Measurements from ENCODE around the gene BACH1. TPM values are rescaled to one million over a fixed set of nuclear protein-coding genes. Genes with fewer than 3 reads are reported as not detected.
"Not testable (repeated sequence)": the region's sequence is repeated elsewhere in the genome, so short reads cannot be mapped to it uniquely, and the experiment has no call there.

The BACH1 gene
- total and polyA plus RNA-seq, 2 donors (not counting 3 experiments of a cell fraction or from before 2014, with no cell fraction given), result 7.2 to 28.8 TPM

DNA sequence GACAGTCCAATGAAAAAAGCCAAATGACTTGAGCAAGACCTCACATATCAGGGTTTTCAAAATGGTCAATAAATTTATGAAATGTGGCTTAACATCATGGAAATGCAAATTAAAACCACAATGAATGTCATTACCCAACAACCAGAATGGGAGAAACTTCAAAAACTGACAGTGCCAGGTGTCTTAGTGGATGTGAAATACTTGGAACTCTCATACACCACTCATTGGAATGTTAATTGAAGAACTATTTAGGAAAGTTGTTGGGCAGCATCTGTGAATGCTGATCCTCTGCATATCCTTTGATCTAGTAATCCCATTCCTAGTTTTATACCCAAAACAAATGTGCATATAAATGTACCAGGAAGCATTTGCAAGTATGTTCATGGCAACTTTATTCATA, 19.2 kb upstream of the BACH1 start:
- ChIA-PET CTCF (no interaction called here), POLR2A (no interaction called here)
- no TSS peak for BruUV-seq (replicated peaks)

DNA sequence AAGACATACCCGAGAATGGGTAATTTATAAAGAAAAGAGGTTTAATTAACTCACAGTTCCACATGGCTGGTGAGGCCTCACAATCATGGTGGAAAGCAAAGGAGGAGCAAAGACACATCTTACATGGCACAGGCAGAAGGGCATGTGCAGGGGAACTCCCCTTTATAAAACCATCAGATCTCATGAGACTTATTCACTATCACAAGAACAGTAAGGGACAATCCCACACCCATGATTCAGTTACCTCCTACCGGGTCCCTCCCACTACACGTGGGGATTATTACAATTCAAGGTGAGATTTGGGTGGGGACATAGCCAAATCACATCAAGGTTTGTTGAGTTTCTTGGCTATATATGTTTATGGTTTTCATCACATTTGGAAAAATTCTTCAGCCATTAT, 16.9 kb upstream of the BACH1 start:
- H3K27ac ChIP-seq (ENCODE audit: insufficient read depth, low read depth, low read length); CTCF ChIA-PET; H3K9ac ChIP-seq (replicated peaks; ENCODE audit: extremely low read depth, insufficient read depth, low read length); intact Hi-C loops (cut with micrococcal nuclease); H3K9me3 ChIP-seq (replicated peaks; ENCODE audit: control insufficient read depth, insufficient read depth, low read length); DNase-seq (ENCODE audit: low read depth, low spot score); dilution Hi-C loops (cut with MboI; ENCODE audit: extremely low pct_ligation_motif_present, low sequenced_read_pairs); H3K9me1 ChIP-seq (replicated peaks; ENCODE audit: control insufficient read depth, extremely low read depth, insufficient read depth, low read length); H3K4me2 ChIP-seq (ENCODE audit: insufficient read depth, low read length); H4K20me1 ChIP-seq (replicated peaks; ENCODE audit: control insufficient read depth, extremely low read depth, insufficient read depth, low read length); POLR2A ChIA-PET; H2AFZ ChIP-seq (ENCODE audit: low read depth, low read length); H3K79me2 ChIP-seq (ENCODE audit: control insufficient read depth, insufficient read depth, low read length); H3K4me3 ChIP-seq (replicated peaks in 1 of 3; ENCODE audit: insufficient read depth in 1 of 3, low read depth in 1 of 3, low read length in 3 of 3); BruUV-seq (replicated peaks); H3K27me3 ChIP-seq (ENCODE audit: control insufficient read depth in 2 of 2, insufficient read depth in 2 of 2, low read length in 2 of 2); H3K4me1 ChIP-seq (ENCODE audit: control insufficient read depth, extremely low read depth, insufficient read depth, low read length); FAIRE-seq; H3K36me3 ChIP-seq (ENCODE audit: control insufficient read depth in 2 of 2, extremely low read depth in 1 of 2, insufficient read depth in 2 of 2, low read length in 2 of 2): not testable (repeated sequence)

More for the DNA sequence above, 19.2 kb upstream of the BACH1 start:
- DNase-seq (ENCODE audit: low read depth, low spot score) (no peak), FAIRE-seq (no peak)
- TF ChIP-seq GATA2 (IDR thresholded peaks at IDR 0.05; ENCODE audit: insufficient read depth, insufficient read length, low read depth, low read length) (no peak), MYC (IDR thresholded peaks at IDR 0.05; ENCODE audit: low read depth, low read length) (no peak), POLR2AphosphoS5 (IDR thresholded peaks at IDR 0.05; ENCODE audit: insufficient read depth, low read depth, low read length) (no peak), FOS (IDR thresholded peaks at IDR 0.05; ENCODE audit: borderline replicate concordance, insufficient read depth, low read length) (no peak), POLR2A (IDR thresholded peaks at IDR 0.05; ENCODE audit: low read depth, low read length) (no peak), EZH2 (IDR thresholded peaks at IDR 0.05; ENCODE audit: borderline replicate concordance, low read depth, low read length, severe bottlenecking) (no peak), JUN (IDR thresholded peaks at IDR 0.05; ENCODE audit: borderline replicate concordance, insufficient read depth, insufficient read length, low read depth) (no peak)
- TF ChIP-seq, protein P1, sequence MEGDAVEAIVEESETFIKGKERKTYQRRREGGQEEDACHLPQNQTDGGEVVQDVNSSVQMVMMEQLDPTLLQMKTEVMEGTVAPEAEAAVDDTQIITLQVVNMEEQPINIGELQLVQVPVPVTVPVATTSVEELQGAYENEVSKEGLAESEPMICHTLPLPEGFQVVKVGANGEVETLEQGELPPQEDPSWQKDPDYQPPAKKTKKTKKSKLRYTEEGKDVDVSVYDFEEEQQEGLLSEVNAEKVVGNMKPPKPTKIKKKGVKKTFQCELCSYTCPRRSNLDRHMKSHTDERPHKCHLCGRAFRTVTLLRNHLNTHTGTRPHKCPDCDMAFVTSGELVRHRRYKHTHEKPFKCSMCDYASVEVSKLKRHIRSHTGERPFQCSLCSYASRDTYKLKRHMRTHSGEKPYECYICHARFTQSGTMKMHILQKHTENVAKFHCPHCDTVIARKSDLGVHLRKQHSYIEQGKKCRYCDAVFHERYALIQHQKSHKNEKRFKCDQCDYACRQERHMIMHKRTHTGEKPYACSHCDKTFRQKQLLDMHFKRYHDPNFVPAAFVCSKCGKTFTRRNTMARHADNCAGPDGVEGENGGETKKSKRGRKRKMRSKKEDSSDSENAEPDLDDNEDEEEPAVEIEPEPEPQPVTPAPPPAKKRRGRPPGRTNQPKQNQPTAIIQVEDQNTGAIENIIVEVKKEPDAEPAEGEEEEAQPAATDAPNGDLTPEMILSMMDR (IDR thresholded peaks at IDR 0.05; ENCODE audit: extremely low read depth in 1 of 2, insufficient read depth in 1 of 2, low read depth in 1 of 2, low read length in 2 of 2), result no peak
- TF ChIP-seq, protein P2, sequence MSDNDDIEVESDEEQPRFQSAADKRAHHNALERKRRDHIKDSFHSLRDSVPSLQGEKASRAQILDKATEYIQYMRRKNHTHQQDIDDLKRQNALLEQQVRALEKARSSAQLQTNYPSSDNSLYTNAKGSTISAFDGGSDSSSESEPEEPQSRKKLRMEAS (IDR thresholded peaks at IDR 0.05; ENCODE audit: insufficient read depth, insufficient read length), result no peak
- Histone ChIP-seq H4K20me1 (replicated peaks; ENCODE audit: control insufficient read depth, extremely low read depth, insufficient read depth, low read length) (no peaks in the 10 kb centered on the region), H3K27me3 (ENCODE audit: control insufficient read depth in 2 of 2, insufficient read depth in 2 of 2, low read length in 2 of 2) (no peaks in the 10 kb centered on the region), H3K79me2 (ENCODE audit: control insufficient read depth, insufficient read depth, low read length) (no peaks in the 10 kb centered on the region), H3K27ac (ENCODE audit: insufficient read depth, low read depth, low read length) (no peak overlapping the region), H3K4me2 (ENCODE audit: insufficient read depth, low read length) (no peak overlapping the region), H3K9me3 (replicated peaks; ENCODE audit: control insufficient read depth, insufficient read depth, low read length) (no peaks in the 10 kb centered on the region), H3K9me1 (replicated peaks; ENCODE audit: control insufficient read depth, extremely low read depth, insufficient read depth, low read length) (no peaks in the 10 kb centered on the region), H2AFZ (ENCODE audit: low read depth, low read length) (no peak overlapping the region), H3K36me3 (ENCODE audit: control insufficient read depth in 2 of 2, extremely low read depth in 1 of 2, insufficient read depth in 2 of 2, low read length in 2 of 2) (no peaks in the 10 kb centered on the region), H3K4me1 (ENCODE audit: control insufficient read depth, extremely low read depth, insufficient read depth, low read length) (no peaks in the 10 kb centered on the region), H3K9ac (replicated peaks; ENCODE audit: extremely low read depth, insufficient read depth, low read length) (no peak overlapping the region), H3K4me3 (replicated peaks in 1 of 3; ENCODE audit: insufficient read depth in 1 of 3, low read depth in 1 of 3, low read length in 3 of 3) (no peak overlapping the region)
- dilution Hi-C loops (cut with MboI; ENCODE audit: extremely low pct_ligation_motif_present, low sequenced_read_pairs), result no loop called here
- intact Hi-C loops (cut with micrococcal nuclease), result no loop called here

Measured in endothelial cell of umbilical vein (primary cell).